ENCODE measurements around the gene RPL18. TPM values are rescaled to one million over a fixed set of nuclear protein-coding genes. Genes with fewer than 3 reads are reported as not detected.

Gene RPL18
- total and polyA plus RNA-seq, 9 of the 15 experiments (the other 6 are each of a cell fraction or from before 2014, with no cell fraction given) = 312 to 2,635 (median 1,653) TPM

DNA sequence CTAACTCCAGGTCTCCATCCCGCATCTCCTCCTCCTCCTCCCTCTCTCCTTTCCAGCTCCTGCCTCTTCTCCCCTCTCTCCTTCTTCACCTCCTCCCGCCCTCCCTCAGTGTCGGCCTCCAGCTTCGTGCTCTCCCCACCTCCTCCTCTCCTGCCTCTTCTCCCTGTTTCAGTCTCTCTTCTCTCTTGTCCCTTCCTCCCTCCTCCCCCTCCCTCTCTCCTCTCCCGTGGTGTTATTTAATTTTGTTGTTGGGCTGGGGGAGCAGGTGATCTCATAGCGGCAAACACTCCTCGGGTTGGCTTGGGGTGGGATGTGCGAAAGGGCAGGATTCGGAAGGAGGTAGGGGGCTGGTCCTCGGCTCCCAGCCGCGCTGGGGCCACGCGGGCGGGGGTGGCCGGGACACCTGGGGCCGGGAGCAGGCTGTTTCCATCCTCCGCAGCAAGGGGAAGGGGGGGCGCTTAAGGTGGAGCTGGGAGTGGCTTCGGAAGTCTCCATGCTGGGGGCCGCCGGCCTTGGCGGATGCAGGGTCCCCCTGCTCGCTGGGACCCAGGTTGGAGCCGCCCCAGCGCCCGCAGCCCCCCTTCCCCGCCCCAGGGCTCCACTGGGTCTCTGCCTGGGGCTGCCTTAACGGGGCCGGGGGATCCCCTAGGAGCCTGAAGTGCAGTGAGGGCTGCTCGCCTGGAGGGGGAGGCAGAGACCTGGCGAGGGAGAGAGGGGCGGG, 27.2 kb upstream of the RPL18 start, which contains the start of gene CA11 (continued):
- TF ChIP-seq, protein P1, sequence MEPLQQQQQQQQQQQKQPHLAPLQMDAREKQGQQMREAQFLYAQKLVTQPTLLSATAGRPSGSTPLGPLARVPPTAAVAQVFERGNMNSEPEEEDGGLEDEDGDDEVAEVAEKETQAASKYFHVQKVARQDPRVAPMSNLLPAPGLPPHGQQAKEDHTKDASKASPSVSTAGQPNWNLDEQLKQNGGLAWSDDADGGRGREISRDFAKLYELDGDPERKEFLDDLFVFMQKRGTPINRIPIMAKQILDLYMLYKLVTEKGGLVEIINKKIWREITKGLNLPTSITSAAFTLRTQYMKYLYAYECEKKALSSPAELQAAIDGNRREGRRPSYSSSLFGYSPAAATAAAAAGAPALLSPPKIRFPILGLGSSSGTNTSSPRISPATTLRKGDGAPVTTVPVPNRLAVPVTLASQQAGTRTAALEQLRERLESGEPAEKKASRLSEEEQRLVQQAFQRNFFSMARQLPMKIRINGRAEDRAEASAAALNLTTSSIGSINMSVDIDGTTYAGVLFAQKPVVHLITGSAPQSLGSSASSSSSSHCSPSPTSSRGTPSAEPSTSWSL (CRISPR knock-in tag; IDR thresholded peaks at IDR 0.05; ENCODE audit: borderline replicate concordance) = no peak
- TF ChIP-seq MCM7 (IDR thresholded peaks at IDR 0.05) (peak in 1 of 2 experiments; percentile 86; a peak in 1 of 4 replicates), ZNF263 (CRISPR knock-in tag; IDR thresholded peaks at IDR 0.05; ENCODE audit: borderline replicate concordance) (peak; percentile 31), NEUROD1 (IDR thresholded peaks at IDR 0.05; ENCODE audit: borderline replicate concordance, low read depth, low read length, partially characterized antibody) (peak; percentile 44), SNIP1 (IDR thresholded peaks at IDR 0.05; ENCODE audit: low read depth) (no peak), SETDB1 (IDR thresholded peaks at IDR 0.05; ENCODE audit: low read length) (no peak), TEAD1 (CRISPR knock-in tag; IDR thresholded peaks at IDR 0.05) (no peak), SMARCE1 (IDR thresholded peaks at IDR 0.05) (0 out of 2 replicates have a peak, but pooled peaks have one; percentile 59), FOSL1 (tag; conservative IDR thresholded peaks at IDR 0.05) (no peak; the same call in 1 of the 2 replicates)
- TF ChIP-seq, protein P2, sequence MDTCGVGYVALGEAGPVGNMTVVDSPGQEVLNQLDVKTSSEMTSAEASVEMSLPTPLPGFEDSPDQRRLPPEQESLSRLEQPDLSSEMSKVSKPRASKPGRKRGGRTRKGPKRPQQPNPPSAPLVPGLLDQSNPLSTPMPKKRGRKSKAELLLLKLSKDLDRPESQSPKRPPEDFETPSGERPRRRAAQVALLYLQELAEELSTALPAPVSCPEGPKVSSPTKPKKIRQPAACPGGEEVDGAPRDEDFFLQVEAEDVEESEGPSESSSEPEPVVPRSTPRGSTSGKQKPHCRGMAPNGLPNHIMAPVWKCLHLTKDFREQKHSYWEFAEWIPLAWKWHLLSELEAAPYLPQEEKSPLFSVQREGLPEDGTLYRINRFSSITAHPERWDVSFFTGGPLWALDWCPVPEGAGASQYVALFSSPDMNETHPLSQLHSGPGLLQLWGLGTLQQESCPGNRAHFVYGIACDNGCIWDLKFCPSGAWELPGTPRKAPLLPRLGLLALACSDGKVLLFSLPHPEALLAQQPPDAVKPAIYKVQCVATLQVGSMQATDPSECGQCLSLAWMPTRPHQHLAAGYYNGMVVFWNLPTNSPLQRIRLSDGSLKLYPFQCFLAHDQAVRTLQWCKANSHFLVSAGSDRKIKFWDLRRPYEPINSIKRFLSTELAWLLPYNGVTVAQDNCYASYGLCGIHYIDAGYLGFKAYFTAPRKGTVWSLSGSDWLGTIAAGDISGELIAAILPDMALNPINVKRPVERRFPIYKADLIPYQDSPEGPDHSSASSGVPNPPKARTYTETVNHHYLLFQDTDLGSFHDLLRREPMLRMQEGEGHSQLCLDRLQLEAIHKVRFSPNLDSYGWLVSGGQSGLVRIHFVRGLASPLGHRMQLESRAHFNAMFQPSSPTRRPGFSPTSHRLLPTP (IDR thresholded peaks at IDR 0.05; ENCODE audit: borderline replicate concordance, extremely low read depth, insufficient read length) = no peak
- TF ChIP-seq, protein P3, sequence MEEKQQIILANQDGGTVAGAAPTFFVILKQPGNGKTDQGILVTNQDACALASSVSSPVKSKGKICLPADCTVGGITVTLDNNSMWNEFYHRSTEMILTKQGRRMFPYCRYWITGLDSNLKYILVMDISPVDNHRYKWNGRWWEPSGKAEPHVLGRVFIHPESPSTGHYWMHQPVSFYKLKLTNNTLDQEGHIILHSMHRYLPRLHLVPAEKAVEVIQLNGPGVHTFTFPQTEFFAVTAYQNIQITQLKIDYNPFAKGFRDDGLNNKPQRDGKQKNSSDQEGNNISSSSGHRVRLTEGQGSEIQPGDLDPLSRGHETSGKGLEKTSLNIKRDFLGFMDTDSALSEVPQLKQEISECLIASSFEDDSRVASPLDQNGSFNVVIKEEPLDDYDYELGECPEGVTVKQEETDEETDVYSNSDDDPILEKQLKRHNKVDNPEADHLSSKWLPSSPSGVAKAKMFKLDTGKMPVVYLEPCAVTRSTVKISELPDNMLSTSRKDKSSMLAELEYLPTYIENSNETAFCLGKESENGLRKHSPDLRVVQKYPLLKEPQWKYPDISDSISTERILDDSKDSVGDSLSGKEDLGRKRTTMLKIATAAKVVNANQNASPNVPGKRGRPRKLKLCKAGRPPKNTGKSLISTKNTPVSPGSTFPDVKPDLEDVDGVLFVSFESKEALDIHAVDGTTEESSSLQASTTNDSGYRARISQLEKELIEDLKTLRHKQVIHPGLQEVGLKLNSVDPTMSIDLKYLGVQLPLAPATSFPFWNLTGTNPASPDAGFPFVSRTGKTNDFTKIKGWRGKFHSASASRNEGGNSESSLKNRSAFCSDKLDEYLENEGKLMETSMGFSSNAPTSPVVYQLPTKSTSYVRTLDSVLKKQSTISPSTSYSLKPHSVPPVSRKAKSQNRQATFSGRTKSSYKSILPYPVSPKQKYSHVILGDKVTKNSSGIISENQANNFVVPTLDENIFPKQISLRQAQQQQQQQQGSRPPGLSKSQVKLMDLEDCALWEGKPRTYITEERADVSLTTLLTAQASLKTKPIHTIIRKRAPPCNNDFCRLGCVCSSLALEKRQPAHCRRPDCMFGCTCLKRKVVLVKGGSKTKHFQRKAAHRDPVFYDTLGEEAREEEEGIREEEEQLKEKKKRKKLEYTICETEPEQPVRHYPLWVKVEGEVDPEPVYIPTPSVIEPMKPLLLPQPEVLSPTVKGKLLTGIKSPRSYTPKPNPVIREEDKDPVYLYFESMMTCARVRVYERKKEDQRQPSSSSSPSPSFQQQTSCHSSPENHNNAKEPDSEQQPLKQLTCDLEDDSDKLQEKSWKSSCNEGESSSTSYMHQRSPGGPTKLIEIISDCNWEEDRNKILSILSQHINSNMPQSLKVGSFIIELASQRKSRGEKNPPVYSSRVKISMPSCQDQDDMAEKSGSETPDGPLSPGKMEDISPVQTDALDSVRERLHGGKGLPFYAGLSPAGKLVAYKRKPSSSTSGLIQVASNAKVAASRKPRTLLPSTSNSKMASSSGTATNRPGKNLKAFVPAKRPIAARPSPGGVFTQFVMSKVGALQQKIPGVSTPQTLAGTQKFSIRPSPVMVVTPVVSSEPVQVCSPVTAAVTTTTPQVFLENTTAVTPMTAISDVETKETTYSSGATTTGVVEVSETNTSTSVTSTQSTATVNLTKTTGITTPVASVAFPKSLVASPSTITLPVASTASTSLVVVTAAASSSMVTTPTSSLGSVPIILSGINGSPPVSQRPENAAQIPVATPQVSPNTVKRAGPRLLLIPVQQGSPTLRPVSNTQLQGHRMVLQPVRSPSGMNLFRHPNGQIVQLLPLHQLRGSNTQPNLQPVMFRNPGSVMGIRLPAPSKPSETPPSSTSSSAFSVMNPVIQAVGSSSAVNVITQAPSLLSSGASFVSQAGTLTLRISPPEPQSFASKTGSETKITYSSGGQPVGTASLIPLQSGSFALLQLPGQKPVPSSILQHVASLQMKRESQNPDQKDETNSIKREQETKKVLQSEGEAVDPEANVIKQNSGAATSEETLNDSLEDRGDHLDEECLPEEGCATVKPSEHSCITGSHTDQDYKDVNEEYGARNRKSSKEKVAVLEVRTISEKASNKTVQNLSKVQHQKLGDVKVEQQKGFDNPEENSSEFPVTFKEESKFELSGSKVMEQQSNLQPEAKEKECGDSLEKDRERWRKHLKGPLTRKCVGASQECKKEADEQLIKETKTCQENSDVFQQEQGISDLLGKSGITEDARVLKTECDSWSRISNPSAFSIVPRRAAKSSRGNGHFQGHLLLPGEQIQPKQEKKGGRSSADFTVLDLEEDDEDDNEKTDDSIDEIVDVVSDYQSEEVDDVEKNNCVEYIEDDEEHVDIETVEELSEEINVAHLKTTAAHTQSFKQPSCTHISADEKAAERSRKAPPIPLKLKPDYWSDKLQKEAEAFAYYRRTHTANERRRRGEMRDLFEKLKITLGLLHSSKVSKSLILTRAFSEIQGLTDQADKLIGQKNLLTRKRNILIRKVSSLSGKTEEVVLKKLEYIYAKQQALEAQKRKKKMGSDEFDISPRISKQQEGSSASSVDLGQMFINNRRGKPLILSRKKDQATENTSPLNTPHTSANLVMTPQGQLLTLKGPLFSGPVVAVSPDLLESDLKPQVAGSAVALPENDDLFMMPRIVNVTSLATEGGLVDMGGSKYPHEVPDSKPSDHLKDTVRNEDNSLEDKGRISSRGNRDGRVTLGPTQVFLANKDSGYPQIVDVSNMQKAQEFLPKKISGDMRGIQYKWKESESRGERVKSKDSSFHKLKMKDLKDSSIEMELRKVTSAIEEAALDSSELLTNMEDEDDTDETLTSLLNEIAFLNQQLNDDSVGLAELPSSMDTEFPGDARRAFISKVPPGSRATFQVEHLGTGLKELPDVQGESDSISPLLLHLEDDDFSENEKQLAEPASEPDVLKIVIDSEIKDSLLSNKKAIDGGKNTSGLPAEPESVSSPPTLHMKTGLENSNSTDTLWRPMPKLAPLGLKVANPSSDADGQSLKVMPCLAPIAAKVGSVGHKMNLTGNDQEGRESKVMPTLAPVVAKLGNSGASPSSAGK (IDR thresholded peaks at IDR 0.05) = peak; percentile 64; the same call in 1 of the 2 replicates

Measured in K562 (cell line).